ENCODE measurements around the gene OR9K2. TPM values are rescaled to one million over a fixed set of nuclear protein-coding genes. Genes with fewer than 3 reads are reported as not detected.

OR9K2 gene
- polyA plus RNA-seq, 1 donor (not counting 4 experiments of a cell fraction or from before 2014, with no cell fraction given) = not detected

GRCh38 chr12:55172686-55173085 lies 46.5 kb downstream of the OR9K2 start:
- no peak for FAIRE-seq

GRCh38 chr12:55173456-55173855 lies 47.2 kb downstream of the OR9K2 start:
- FAIRE-seq (no peak), DNase-seq (ENCODE audit: low read depth, low spot score) (no peak)
- Histone ChIP-seq H3K9ac (ENCODE audit: control insufficient read depth, extremely low read depth, insufficient read depth, low read length) (no peak overlapping the region), H2AFZ (ENCODE audit: control insufficient read depth, low read length) (no peak overlapping the region), H3K4me2 (ENCODE audit: control insufficient read depth, extremely low read depth, insufficient read depth, low read depth, low read length) (no peak overlapping the region), H3K27ac (ENCODE audit: control insufficient read depth, insufficient read depth, low read length) (no peak overlapping the region), H3K4me1 (ENCODE audit: control insufficient read depth, extremely low read depth, insufficient read depth, low read length) (peaks cover 5% of the 10 kb centered on the region), H3K9me1 (ENCODE audit: control insufficient read depth, extremely low read depth, insufficient read depth, low read length) (no peaks in the 10 kb centered on the region), H3K9me3 (ENCODE audit: control insufficient read depth, low read depth, low read length) (no peaks in the 10 kb centered on the region), H3K79me2 (ENCODE audit: control insufficient read depth, insufficient read depth, low read length) (no peaks in the 10 kb centered on the region), H3K36me3 (ENCODE audit: control insufficient read depth in 2 of 2, extremely low read depth in 1 of 2, insufficient read depth in 2 of 2, low read length in 2 of 2) (no peaks in the 10 kb centered on the region), H4K20me1 (ENCODE audit: control insufficient read depth, extremely low read depth, insufficient read depth, low read length) (no peaks in the 10 kb centered on the region), H3K4me3 (ENCODE audit: control insufficient read depth in 2 of 3, extremely low read depth in 1 of 3, insufficient read depth in 2 of 3, low read depth in 1 of 3, low read length in 3 of 3) (no peak overlapping the region), H3K27me3 (ENCODE audit: control insufficient read depth, extremely low read depth, insufficient read depth, low read length) (no peaks in the 10 kb centered on the region)
- no peak for TF ChIP-seq EZH2 (IDR thresholded peaks at IDR 0.05; ENCODE audit: low read length)
- TF ChIP-seq CTCF (optimal IDR thresholded peaks at IDR 0.05 in 1 of 3, IDR thresholded peaks at IDR 0.05 in 1 of 3, conservative IDR thresholded peaks at IDR 0.05 in 1 of 3; ENCODE audit: extremely low read depth in 1 of 3, insufficient read depth in 2 of 3, low read length in 3 of 3) = no peak
- dilution Hi-C loops (cut with MboI; ENCODE audit: extremely low pct_ligation_motif_present, low sequenced_read_pairs) = no loop called here

More at GRCh38 chr12:55172686-55173085, 46.5 kb downstream of the OR9K2 start:
- H3K79me2 ChIP-seq (ENCODE audit: control insufficient read depth, insufficient read depth, low read length) = no peaks in the 10 kb centered on the region
- no peak overlapping the region for H3K4me2 ChIP-seq (ENCODE audit: control insufficient read depth, extremely low read depth, insufficient read depth, low read depth, low read length)
- dilution Hi-C loops (cut with MboI; ENCODE audit: extremely low pct_ligation_motif_present, low sequenced_read_pairs) = no loop called here
- TF ChIP-seq EZH2 (IDR thresholded peaks at IDR 0.05; ENCODE audit: low read length) (no peak), CTCF (optimal IDR thresholded peaks at IDR 0.05 in 1 of 3, IDR thresholded peaks at IDR 0.05 in 1 of 3, conservative IDR thresholded peaks at IDR 0.05 in 1 of 3; ENCODE audit: extremely low read depth in 1 of 3, insufficient read depth in 2 of 3, low read length in 3 of 3) (no peak)
- no peaks in the 10 kb centered on the region for H3K27me3 ChIP-seq (ENCODE audit: control insufficient read depth, extremely low read depth, insufficient read depth, low read length)
- H3K9ac ChIP-seq (ENCODE audit: control insufficient read depth, extremely low read depth, insufficient read depth, low read length) = no peak overlapping the region
- DNase-seq (ENCODE audit: low read depth, low spot score) = peak; percentile 9
- no peak overlapping the region for H3K4me3 ChIP-seq (ENCODE audit: control insufficient read depth in 2 of 3, extremely low read depth in 1 of 3, insufficient read depth in 2 of 3, low read depth in 1 of 3, low read length in 3 of 3)
- no peaks in the 10 kb centered on the region for H4K20me1 ChIP-seq (ENCODE audit: control insufficient read depth, extremely low read depth, insufficient read depth, low read length)
- H3K9me1 ChIP-seq (ENCODE audit: control insufficient read depth, extremely low read depth, insufficient read depth, low read length) = no peaks in the 10 kb centered on the region
- no peaks in the 10 kb centered on the region for H3K36me3 ChIP-seq (ENCODE audit: control insufficient read depth in 2 of 2, extremely low read depth in 1 of 2, insufficient read depth in 2 of 2, low read length in 2 of 2)
- H2AFZ ChIP-seq (ENCODE audit: control insufficient read depth, low read length) = peak overlapping the region; percentile 58
- H3K27ac ChIP-seq (ENCODE audit: control insufficient read depth, insufficient read depth, low read length) = no peak overlapping the region
- H3K9me3 ChIP-seq (ENCODE audit: control insufficient read depth, low read depth, low read length) = no peaks in the 10 kb centered on the region
- peaks cover 5% of the 10 kb centered on the region for H3K4me1 ChIP-seq (ENCODE audit: control insufficient read depth, extremely low read depth, insufficient read depth, low read length)

Other genes starting within 250 kb of the OR9K2 start
- gene TESPA1, start 141.6 kb upstream of the OR9K2 start, polyA plus RNA-seq = 0.08 TPM in 1 of 3 replicates, not detected in the others
- not detected in 3 replicates for gene NEUROD4, start 106.4 kb upstream of the OR9K2 start, polyA plus RNA-seq
- gene OR10A7, start 94.6 kb downstream of the OR9K2 start, polyA plus RNA-seq = not detected in 3 replicates
- not detected in 3 replicates for gene OR6C74, start 118.2 kb downstream of the OR9K2 start, polyA plus RNA-seq
- gene OR6C6, start 170.2 kb downstream of the OR9K2 start, polyA plus RNA-seq = not detected in 3 replicates
- not detected in 3 replicates for gene OR6C1, start 187.9 kb downstream of the OR9K2 start, polyA plus RNA-seq
- gene OR6C3, start 204.3 kb downstream of the OR9K2 start, polyA plus RNA-seq = not detected in 3 replicates
- gene OR6C75, start 236.6 kb downstream of the OR9K2 start, polyA plus RNA-seq = not detected in 3 replicates

Measured in keratinocyte (primary cell).